ENCODE data around the gene FOXD4L6.
"Not testable (repeated sequence)": the region's sequence is repeated elsewhere in the genome, so short reads cannot be mapped to it uniquely, and the experiment has no call there.

Gene FOXD4L6

GRCh38 chr9:41128581-41128980, at the start of gene FOXD4L6:
TSS of gene FOXD4L6 (minus strand) at chr9:41128681. CDS start at chr9:41128383, 298 bp downstream.
- not testable (repeated sequence) for DNase-seq (ENCODE audit: extremely low read depth in 1 of 2, low read depth in 1 of 2)

DNA sequence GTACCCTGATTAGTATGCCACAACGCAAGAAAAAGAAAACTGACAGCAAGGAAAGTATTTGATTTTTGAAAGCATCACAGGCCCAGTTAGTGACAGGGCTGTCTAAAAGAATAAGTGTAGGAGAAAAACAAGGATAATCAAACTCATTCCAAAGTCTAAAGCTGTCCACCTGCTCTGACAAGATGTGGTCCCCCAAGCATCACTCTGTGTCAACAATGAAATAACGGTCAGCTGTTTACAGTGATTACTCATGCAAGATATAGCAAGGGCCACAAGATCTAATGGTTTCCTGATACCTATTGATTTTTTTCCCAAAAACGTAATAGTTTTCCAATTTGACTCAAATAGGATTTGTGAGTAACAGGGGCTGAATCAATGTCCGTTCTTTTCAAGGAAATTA, 46.5 kb upstream of the FOXD4L6 start:
- not testable (repeated sequence) for DNase-seq (ENCODE audit: extremely low read depth in 1 of 2, low read depth in 1 of 2)

- not testable (repeated sequence) for DNase-seq (ENCODE audit: extremely low read depth in 1 of 2, low read depth in 1 of 2)
Measured at GRCh38 chr9:41150116-41150515, 21.6 kb upstream of the FOXD4L6 start.

DNA sequence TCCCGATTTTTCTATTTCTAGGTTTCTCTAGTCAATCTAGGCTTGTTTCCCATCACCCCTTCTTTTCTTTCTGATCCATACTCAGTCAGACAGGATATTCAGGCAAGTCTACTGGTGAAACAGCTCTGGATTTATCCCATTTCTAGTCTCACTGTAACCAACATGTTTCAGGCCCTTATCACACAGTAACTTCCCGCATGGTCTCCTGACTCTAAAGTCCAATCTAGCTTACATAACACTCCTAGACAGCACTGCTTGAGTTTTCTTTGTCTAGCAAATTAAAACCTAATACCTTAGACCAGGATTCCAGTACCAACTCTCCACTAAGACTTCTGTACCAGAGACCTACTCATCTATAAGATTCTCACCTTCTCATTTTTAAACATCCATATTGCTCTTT, 13.4 kb upstream of the FOXD4L6 start:
- DNase-seq (ENCODE audit: extremely low read depth in 1 of 2, low read depth in 1 of 2): not testable (repeated sequence)

- not testable (repeated sequence) for DNase-seq (ENCODE audit: extremely low read depth in 1 of 2, low read depth in 1 of 2)
Measured at GRCh38 chr9:41126746-41127446, 1.6 kb downstream of the FOXD4L6 start.

DNA sequence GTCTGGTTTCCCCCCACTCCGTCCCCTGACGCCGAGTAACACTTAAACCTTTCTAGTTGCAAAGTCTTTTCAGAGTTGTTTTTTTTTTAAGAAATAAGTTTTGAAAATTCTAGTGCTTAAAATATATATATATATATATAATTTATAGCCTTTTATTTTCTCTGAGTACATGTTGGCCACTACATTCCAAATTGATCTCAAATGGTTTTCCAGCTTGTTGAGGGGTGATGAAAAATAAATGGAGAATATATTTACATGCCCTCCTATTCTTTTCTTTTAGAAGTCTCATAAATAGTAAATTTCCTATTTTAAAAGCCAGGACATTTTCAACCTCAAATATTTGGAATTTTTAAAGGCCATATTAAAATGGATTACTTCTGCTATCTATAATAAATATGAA, 2.5 kb downstream of the FOXD4L6 start:
- not testable (repeated sequence) for DNase-seq (ENCODE audit: extremely low read depth in 1 of 2, low read depth in 1 of 2)

- not testable (repeated sequence) for DNase-seq (ENCODE audit: extremely low read depth in 1 of 2, low read depth in 1 of 2)
Measured at GRCh38 chr9:41125109-41125658, 3.3 kb downstream of the FOXD4L6 start.

DNA sequence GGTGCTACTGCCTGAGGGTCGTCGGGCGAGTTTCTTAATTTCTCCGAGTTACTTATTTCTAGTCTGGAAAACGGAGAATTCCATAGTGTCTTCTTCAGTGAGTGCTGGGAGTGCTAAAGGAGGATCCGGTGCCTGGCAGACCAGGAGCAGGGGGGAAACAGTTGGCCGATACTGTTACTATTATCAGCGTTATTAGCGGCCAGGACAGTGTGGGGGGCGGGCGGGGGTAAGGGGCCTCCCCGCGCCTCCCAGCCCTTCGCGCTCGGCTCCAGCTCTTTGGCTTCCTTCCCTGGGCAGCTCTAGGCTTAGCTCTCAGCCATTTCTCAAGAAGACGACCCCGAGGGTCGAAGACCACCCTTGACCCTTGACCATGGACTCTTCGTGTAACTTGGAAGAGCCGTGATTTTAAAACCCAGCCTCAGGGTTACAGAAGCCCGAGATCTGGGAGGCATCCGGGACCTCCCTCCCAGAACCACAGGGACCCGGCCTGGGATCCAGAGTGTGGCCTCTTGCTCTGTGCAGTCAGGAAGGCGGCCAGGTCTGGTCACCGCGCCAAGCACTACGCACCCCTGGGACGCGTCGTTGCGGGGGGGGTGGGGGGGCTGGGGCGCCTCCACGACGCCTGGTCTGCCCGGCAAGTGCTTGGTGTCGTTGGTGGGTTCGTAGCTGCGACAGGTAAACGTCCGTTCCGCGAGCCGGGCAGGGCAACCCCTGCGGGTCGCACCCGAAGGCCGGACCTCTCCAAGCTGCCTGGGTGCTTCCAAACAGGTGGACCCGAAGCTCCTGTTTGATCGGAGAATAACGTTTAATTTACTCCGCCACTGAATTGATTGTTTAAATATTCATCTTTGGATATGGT, 4.0 kb downstream of the FOXD4L6 start:
- DNase-seq (ENCODE audit: extremely low read depth in 1 of 2, low read depth in 1 of 2): not testable (repeated sequence)

DNA sequence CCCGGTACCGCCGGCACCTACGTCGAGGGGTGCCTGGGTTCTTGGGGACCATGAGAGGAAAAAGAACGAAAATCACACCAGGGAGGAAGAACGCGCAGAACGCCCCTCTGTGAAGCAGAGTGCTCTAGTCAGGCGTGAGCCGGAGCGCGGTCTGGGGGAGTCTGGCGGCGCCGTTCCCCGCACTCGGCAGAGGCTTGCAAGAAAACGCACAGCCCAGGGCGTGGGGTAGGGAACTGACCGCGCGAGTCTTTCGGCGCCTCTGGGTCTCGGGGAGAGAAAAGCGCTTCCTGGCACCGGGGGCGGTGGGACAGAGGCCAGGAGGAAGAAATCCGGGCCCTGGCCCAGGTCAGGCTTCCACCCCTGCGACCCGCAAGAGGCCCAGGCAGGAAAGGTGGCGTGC, 4.7 kb downstream of the FOXD4L6 start:
- not testable (repeated sequence) for DNase-seq (ENCODE audit: extremely low read depth in 1 of 2, low read depth in 1 of 2)

DNA sequence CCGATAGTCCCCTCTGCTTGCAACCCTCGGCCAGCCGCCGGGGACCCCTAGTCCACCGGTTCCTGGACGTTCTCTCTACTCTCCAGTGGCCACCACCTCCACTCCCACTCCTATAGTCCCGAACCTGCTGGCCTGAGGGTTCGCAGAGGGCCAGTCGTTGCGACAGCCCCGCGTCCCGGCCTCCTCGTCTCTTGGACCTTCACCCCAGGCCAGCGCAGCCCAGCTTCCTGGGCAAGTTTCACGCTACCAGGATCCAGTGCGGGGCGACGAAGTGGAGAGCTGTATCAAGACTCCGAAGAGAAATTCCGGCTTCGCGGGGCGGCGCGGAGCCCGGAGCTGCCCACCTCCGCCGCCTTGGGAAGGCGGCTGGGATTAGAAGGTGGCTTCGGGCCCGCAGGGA, 5.1 kb downstream of the FOXD4L6 start:
- not testable (repeated sequence) for DNase-seq (ENCODE audit: extremely low read depth in 1 of 2, low read depth in 1 of 2)

DNA sequence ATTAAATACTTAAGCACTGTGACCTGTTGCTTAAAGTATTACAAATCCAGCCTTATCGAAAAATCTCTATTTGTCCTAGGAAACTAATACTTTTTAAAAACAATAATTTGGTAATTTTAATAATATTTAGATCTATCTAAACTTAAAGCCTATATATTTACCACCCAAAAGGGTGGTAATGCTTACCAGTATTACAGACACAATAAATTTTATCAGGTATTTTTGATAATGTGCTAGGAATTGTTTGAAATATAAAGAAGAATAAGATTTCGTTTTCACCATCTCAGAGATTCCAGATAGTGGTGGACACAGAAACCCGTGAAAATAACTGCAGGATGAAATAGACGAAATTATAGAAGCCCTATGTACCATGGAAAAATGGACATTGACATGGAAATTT, 7.8 kb downstream of the FOXD4L6 start:
- not testable (repeated sequence) for DNase-seq (ENCODE audit: extremely low read depth in 1 of 2, low read depth in 1 of 2)

DNA sequence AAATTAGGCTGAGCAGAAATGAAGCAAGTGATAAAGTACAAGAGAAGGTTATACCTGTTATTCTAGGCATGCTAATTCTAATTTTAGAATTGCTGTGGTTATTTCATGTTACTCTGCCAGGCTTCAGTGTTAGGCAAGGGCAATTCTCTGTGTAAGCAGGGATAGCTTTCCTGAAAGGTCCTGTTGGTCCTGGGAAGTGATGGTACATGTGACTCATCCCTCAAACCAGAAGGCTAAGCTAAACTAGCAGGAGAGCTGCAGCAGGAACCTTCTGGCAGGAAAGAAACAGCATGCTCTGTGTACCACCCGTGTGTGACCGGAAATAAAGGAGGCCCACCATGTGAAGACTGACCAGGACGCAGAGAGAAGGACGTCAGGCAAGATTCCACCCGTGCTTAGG, 8.8 kb downstream of the FOXD4L6 start:
- DNase-seq (ENCODE audit: extremely low read depth in 1 of 2, low read depth in 1 of 2): not testable (repeated sequence)

DNA sequence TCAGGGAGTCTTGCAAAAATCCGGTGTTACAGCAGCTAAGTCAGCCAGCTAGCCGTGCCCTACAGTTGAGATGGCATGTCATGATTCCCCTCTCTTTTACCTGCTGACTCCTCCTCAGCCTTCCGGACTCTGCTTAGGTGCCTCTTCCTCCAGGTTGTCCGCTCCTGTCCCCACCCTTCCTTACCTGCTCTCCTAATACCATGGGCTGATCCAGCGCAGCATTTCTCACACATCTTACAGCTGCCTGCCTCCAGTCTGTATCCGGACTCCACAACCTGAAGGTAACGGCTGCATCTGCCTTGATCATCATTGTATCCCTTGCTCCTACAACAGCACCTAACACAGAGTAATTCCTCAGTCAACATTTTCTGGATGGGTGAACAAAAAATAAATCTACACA, 9.2 kb downstream of the FOXD4L6 start:
- DNase-seq (ENCODE audit: extremely low read depth in 1 of 2, low read depth in 1 of 2): not testable (repeated sequence)

DNA sequence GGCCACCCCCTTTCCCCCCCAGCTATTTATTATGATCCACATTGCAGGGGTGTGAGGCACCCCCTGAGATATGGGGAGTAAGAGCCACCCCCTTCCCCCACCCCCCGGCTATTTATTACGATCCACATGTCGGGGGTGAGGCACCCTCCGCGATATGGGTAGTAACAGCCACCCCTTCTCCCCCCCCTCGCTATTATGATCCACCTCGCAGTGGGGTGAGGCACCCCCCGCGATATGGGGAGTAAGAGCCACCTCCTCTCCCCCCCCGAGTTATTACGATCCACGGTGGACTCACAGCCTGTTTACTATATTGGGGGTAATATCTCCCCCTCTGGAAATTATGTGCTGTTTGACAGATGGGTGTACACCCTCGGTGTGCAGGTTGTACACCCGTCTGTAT, 15.1 kb downstream of the FOXD4L6 start:
- DNase-seq (ENCODE audit: extremely low read depth in 1 of 2, low read depth in 1 of 2): not testable (repeated sequence)

GRCh38 chr9:41111414-41111813, 17.1 kb downstream of the FOXD4L6 start:
- not testable (repeated sequence) for DNase-seq (ENCODE audit: extremely low read depth in 1 of 2, low read depth in 1 of 2)

DNA sequence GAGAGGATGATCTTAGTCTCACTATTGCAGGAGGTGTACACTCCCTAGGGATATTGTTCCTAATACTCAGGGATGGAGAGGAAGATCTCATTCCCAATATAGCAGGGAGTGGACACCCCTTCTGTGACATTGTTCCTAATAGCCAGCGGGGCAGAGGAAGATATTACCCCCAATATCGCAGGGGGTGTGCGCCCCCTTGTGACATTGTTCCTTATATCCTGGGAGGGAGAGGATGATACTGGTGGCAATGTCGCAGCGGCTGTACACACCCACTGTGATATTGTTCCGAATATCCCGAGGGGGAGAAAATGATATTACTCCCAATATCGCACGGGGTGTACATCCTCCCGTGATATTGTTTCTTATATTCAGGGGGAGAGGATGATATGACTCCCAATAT, 17.6 kb downstream of the FOXD4L6 start:
- DNase-seq (ENCODE audit: extremely low read depth in 1 of 2, low read depth in 1 of 2): not testable (repeated sequence)

DNA sequence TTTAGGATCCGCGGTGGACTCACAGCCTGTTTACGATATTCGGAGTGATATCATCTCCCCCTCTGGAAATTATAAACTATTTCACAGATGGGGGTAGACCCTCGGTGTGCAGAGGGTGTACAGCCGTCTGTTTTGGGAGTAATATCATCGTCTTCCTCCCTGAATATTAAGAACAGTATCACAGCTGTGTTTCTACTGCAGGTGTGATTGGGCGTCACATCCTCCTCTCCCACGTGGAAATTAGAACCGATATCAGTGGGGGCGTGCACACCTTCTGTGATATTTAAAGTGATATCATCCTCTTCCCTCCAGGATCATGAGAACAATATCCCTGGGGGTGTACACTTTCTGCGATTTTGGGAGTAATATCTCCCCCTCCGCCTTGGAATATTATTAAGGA, 19.2 kb downstream of the FOXD4L6 start:
- not testable (repeated sequence) for DNase-seq (ENCODE audit: extremely low read depth in 1 of 2, low read depth in 1 of 2)

DNA sequence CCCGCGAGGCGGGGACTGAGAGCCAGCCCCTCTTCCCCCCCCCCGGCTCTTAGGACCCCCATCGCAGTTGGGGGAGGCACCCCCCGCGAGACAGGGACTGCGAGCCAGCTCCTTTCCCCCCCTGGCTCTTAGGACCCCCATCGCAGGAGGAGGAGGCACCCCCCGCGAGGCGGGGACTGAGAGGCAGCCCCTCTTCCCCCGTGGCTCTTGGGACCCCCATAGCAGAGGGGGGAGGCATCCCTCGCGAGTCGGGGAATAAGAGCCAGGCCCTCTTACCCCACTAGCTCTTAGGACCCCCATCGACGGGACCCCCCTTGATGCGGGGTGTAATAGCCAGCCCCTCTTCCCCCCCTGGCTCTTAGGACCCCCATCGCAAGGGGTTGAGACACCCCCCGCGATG, 19.7 kb downstream of the FOXD4L6 start:
- DNase-seq (ENCODE audit: extremely low read depth in 1 of 2, low read depth in 1 of 2): not testable (repeated sequence)

DNA sequence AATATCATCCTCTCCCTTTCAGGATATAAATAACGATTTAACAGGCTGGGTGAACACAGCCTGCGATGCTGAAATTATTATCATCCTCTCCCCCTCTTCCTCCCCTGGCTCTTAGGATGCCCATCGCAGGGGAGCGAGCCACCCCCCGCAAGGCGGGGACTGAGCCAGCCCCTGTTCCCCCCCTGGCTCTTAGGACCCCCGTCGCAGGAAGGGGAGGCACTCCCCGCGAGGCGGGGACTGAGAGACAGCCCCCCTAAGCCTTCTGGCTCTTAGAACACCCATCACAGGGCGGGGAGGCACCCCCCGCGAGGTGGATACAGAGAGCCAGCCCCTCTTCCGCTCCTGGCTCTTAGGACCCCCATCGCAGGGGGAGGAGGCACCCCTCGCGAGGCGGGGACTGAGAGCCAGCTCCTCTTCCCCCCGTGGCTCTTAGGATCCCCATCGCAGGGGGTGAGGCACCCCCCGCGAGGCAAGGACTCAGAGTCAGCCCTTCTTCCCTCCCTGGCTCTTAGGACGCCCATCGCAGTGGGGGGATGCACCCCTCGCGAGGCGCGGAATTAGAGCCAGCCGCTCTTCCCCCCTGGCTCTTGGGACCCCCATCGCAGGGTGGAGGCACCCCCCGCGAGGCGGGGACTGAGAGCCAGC, 21.9 kb downstream of the FOXD4L6 start:
- not testable (repeated sequence) for DNase-seq (ENCODE audit: extremely low read depth in 1 of 2, low read depth in 1 of 2)

GRCh38 chr9:41105557-41106253, 22.8 kb downstream of the FOXD4L6 start:
- not testable (repeated sequence) for DNase-seq (ENCODE audit: extremely low read depth in 1 of 2, low read depth in 1 of 2)

Measured in stimulated activated CD8-positive, alpha-beta memory T cell treated with anti-CD3 and anti-CD28 coated beads, Interleukin-7, amount 100 ng/mL, for 48 hours (primary cell).